H1 (cell line): ENCODE results near the gene OSBPL5. TPM values are rescaled to one million over a fixed set of nuclear protein-coding genes. Genes with fewer than 3 reads are reported as not detected.

Experiments
- RBBP5 ChIP-seq: IDR thresholded peaks from 2 replicates; pipeline ENCODE4 v1.7.1; 2012; ENCODE audit warnings: low read depth, mild to moderate bottlenecking, inconsistent platforms, low read length, moderate library complexity, borderline replicate concordance
- RXRA ChIP-seq: IDR thresholded peaks from 2 replicates; pipeline ENCODE4 v1.6.1; 2011; ENCODE audit warnings: low read depth, mild to moderate bottlenecking, low read length, moderate library complexity; ENCODE audit not compliant: insufficient read depth
- TEAD4 ChIP-seq: IDR thresholded peaks from 2 replicates; pipeline ENCODE4 v1.6.1; 2012; ENCODE audit warnings: low read depth, low read length, inconsistent platforms, mixed read lengths
- polyA plus RNA-seq, 7 experiments: library from polyadenylated mRNA; depleted of rRNA in 3 of 7; stranded (reverse) in 5 of 7; unstranded in 2 of 7; fragments of >200 nt in 5 of 7; fragments of 200-250 nt in 2 of 7; gene quantifications; 1 replicate in 5 of 7; 2 replicates in 1 of 7; 4 replicates in 1 of 7; pipeline versions ENCODE4 v1.2.1 to v1.2.3, GENCODE V29; 2011 to 2013; ENCODE audit warnings: missing spikeins in 2 of 7, mixed read lengths in 2 of 7
- total RNA-seq: library from RNA; stranded (reverse); fragmentation: NEBNext Ultra II Directional; extraction: Animal tissue kit (Norgen Biotek cat#: 25700); gene quantifications from 2 replicates; pipeline ENCODE4 v1.2.1, GENCODE V29; 2021

The OSBPL5 gene
- total and polyA plus RNA-seq, 2 of the 8 experiments (the other 6 are each of a cell fraction or from before 2014, with no cell fraction given): 3.4 to 9.9 TPM

GRCh38 chr11:3192511-3193372 lies 27.6 kb upstream of the OSBPL5 start (continued):
- no peak for TF ChIP-seq RXRA
- TF ChIP-seq TEAD4: no peak
- no peak for TF ChIP-seq RBBP5
